GM19438 (cell line): Measurements from ENCODE around the gene ILRUN.
"Not testable (repeated sequence)": the region's sequence is repeated elsewhere in the genome, so short reads cannot be mapped to it uniquely, and the experiment has no call there.

Experiments used
- ATAC-seq: cut with Tn5 transposase; IDR thresholded peaks from one replicate; pipeline ENCODE4 v1.9.1; 2021; ENCODE audit warnings: low read depth; ENCODE audit not compliant: unreplicated experiment

The ILRUN gene

DNA sequence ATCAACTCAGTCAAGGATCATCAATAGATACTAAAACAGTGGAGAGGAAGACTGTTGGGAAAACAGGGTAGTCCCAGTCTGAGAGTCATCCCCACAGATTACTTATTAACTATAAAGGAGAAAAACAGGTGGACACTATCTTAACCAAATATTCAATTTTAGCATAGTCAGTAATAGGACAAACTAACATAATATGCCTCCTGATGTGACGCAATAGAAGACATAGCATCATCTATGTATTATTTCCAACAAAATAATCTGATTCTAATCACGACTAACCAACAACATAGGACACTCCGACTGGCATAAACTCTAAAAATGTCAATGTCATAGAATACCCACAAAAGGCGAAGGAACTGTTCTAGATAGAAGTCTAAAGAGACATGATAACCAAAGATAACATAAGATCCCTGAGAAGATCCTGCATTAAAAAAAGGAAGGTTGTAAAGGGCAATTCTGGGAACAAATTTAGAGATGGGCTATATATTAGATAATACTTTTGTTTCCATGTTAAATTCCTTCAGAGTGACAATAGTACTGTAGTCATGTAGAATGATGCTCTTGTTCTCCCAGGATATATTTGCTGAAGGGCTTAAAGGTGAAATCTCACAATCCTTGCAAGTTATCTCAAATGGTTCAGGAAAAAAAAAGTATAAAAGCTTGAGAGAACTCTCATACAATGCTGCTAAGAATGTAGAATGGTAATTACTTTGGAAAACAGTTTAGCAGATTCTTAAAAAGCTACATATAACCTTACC lies 28.9 kb downstream of the ILRUN start:
- ATAC-seq, result no peak

DNA sequence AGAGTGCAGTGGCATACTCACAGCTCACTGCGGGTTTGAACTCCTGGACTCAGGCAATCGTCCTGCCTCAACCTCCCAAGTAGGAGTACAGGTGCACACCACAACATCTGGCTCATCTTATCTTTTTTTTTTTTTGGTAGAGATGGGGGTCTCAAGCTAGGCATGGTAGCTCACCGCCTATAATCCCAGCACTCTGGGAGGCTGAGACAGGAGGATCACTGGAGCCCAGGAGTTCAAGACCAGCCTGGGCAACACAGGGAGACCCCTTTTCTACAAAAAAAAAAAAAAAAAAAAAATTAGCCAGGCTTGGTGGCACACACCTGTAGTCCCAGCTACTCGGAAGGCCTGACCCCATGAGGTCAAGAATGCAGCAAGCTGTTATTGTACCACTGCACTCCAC lies 31.5 kb downstream of the ILRUN start:
- ATAC-seq, result no peak

DNA sequence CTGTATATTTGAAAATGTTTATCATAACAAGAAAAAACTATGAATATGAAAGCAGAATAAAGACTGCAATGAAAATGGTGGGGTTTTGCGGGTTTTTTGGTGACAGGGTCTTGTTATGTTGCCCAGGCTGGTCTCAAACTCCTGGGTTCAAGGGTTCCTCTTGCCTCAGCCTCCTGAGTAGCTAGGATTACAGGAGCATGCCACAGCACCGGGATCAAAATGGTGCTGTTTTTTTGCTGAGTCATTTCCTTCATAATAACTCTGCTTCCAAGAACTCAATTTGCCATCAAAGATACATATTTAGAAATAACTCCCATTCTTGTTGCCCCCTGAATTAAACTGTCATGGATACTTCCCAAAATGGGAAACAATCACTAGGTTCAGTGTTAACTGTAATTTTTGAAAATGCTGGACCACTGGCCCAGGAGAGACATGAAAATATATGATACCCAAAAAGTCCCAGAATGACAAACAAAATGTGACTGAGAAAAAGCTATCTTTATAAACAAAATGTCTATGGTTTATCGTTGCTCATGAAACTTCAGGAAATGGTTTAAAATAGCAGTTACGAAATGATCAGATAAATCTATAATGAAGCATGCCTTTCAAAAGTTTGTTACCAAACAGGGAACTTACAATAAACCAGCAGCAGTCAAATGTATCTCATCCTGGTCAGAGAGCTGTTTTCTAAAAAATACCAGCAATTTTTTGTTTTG lies 32.2 kb downstream of the ILRUN start:
- no peak for ATAC-seq

DNA sequence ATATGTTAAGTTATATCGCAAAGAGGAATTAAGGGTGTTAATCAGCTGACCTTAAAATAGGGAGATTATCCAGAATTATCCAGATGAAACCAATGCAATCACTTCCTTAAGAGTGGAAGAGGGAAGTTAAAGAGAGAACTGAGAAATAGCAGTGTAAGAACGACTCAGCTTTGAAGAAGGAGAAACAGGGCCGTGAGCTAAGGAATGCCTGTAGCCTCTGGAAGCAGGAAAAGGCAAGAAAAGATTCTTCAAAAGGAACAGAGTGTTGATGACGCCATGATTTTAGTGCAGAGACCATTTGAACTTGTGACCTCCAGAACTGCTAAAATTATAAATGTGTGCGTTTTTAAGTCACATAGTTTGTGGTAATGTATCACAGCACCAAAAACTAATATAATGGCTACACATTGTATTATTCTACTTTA lies 32.7 kb downstream of the ILRUN start:
- ATAC-seq, result no peak

DNA sequence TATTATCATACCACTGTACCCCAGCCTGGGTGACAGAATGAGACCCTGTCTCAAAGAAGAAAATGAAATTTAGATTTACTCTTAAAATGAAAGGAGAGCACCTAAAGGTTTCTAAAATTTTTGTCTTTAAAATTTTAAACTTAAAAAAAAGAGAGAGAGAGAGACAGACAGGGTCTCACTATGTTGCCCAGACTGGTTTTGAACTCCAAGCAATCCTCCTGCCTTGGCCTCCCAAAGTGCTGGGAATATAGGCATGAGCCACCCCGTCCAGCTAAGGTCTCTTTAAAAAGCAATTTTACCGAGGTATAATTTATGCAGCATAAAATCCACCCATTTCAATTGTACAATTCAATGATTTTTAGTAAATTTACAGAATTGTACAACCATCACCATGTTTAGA lies 33.2 kb downstream of the ILRUN start:
- ATAC-seq, result no peak

DNA sequence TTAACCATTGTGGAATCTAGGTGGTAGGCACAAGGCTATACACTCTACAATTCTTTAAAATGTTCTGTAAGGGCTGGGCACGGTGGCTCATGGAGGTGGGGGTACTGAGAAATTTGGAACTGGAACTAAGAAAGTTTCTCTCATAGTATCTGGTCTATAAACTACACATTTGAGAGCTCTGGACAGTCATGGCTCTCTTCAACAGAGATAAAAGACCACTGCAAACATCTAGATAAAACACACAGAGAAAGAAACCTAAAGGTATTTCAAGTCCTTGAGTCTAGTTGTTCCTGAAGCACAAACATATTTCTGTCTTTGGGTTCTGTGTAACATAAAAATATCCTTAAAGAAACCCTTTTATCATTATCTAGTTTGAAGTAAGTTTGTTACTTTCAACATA lies 35.2 kb downstream of the ILRUN start:
- no peak for ATAC-seq

DNA sequence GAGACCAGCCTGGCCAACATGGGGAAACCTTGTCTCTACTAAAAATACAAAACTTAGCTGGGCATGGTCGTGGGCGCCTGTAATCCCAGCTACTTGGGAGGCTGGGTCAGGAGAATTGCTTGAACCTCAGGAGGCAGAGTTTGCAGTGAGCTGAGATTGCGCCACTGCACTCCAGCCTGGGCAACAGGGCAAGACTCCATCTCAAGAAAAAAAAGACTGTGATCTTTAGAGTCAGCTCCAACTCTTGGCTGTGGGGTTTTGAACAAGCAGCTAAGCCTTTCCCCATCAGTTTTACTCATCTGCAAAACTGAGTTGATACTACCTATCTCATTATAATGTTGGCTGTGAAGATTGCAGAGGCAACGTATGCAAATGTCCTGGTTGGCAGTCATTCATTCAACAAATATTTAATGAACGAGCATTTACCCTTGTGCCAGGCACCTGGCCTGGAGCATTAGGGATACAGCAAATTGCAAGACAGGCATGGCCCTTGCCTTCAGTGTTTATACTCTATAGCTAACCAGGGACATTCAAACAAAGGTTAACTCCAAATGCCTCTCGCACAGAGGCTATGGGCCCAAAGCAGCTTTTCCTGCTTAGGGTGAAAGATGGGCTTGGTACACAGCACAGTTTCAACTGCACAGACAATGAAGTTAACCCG lies 37.8 kb downstream of the ILRUN start:
- no peak for ATAC-seq

DNA sequence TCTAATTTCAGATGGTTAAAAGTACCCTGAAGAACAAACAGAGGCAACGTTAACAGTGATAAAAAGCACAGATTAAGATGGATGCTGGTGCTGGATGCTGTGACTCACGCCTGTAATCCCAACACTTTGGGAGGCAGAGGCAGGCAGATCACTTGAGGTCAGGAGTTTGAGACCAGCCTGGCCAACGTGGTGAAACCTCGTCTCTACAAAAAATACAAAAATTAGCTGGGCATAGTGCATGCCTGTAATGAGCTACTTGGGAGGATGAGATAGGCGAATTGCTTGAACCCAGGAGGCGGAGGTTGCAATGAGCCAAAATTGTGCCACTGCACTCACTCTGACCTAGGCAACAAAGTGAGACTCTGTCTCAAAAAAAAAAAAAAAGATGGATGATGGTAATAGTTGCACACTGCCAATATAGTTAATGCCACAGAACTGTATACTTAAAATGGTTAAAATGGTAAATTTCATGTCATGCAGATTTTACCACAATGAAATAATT lies 38.5 kb downstream of the ILRUN start:
- not testable (repeated sequence) for ATAC-seq

DNA sequence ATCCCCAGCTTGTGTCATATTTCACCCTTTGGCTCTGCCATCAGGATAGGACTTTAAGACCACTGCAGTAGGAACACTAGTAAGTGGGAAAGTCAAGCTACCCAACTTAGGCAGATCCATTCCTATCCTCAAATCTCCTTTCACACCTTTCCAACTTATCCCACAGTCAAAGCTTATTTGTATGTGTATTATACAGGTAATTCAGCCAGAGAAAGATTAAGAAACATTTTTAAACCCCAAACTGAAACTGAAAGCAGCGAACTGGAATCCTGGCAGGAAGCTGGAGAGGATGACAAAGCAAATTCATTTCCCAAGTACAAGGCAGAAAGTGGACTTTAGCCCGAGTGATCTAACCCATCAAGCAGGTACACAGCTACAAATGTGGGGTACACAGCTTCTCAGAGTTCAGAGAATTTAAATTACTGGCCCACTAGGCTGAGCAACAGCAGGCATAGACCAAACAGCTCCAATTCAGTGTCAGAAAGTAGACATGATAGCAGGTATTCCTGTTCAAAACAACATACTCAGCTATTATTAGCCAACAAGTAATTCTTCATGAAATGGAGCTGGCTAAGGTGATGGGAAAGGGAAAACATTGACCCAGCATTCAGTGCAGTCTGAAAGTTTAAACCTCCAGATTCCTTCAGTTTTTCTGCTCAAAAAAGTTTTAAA lies 39.1 kb downstream of the ILRUN start:
- no peak for ATAC-seq

DNA sequence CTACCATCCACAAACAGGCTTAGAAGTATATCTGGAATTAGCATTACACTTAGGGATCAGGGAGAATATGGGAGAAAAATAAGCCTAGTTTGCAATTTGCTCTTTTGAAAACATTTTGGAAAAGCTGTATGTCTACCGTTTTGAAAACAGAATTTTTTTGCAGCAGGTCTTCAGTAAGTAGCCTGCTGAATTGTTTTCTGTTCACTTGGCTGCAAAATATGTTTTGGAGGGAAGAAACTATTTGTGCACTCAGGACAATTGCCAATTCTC lies 39.6 kb downstream of the ILRUN start:
- no peak for ATAC-seq

DNA sequence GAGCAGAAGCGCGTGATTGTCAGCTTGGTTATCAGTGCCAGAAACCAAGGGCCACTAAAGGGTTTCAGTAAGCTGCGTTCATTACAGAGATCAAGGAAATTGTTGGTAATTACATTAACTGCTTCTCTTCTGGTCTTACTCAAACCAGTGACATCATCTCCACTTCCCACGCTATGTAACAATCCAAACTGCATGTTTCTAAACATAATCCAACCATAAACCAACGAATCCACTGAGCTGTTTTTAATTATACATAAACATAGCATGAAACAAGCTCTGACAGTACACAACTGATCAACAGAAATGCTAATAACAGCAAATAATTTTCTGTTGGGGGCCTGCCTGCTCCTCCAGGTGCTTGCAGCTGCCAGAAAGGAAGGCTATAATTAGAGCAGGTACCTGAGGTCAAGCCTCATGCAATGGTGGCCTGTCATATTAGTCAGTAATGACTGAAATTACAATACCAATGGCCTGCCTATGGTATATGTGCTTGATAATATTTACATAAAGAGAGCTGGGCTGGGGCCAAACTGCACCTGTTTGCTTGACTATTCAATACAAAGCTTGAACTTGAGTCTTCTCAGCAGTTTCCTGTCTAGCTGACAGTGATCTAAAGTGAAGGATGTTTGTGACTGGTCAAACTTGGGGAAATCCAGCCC lies 40.1 kb downstream of the ILRUN start:
- ATAC-seq, result peak; percentile 86

DNA sequence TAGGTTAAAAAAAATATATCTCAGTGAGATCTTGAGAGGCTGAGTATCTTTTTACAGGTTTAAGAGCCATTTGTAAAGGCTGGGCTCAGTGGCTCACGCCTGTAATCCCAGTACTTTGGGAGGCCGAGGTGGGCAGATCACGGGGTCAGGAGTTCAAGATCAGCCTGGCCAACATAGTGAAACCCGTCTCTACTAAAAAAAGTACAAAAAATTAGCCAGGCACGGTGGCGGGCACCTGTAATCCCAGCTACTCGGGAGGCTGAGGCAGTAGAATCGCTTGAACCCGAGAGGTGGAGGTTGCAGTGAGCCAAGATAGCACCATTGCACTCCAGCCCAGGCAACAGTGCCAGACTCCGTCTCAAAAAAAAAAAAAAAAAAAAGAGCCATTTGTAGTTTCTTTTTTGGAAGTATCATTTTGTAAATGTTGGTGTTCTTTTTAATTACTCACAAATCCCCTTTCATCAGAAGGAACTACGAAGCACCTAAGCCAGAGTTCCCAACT lies 40.6 kb downstream of the ILRUN start:
- not testable (repeated sequence) for ATAC-seq

DNA sequence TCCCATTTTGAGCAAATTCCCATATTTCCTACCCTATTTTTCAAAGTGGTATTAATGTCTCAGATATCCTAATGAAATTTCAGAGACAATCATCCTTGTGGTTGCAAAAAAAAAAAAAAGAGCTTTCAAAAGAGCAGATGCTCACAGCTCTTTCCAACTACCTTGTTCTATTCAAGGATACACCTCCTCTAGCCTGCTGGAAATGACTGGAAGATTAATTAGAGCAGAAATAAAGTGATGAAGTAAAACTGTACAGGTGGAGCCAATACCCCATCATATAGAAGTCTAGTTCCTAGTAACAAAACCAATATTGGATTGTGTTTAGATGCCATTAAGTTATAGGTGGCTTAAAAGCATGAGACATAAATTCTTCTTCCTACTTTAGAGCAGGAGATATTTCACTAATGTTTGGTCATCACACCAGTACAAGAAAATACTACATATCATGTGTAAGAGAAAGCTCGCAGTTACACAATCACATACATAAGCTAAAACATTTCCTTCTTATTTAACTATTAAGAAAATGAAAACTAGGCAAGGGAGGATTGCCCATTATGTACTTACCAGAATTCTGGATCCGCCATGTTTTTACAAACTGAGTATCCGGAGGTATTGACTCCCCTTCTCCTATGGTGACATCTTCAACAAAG lies 42.4 kb downstream of the ILRUN start:
- no peak for ATAC-seq

DNA sequence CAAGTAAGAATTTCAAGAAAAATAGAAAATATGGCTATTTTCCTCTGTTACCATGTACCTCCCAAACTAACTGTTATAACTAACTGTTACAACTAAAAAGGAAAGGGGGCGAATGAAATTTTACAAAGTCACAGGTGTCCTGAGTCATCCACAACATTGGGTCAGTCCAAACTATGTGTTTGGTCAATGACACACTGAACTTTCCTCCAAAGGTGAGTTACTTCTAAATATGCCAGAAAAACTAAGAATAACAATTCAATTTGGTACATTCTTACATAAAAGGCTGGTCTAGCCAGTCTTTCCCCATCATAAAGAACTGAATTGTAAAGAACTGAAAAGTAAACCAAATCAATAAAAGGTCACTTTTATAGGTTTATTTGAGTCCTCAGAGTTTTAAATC lies 44.3 kb downstream of the ILRUN start:
- no peak for ATAC-seq

DNA sequence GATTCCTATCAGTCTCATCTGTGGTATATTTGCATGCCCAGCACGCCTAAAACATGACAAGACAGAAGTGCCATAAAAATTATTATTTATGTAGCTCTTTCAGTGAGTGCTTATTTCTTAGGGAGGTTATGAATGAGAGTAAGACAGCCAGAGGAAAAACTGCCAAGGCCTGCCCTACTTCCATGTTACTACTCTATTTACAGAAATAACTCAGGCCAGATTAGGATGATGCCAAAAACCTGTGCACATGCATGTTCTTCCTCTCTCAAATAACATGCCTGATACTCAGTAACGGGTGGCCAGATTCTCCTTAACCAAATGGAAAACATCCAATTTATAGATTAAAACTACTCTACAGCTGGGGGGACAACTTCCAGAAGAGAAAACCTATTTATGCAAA lies 45.7 kb downstream of the ILRUN start:
- ATAC-seq, result no peak

DNA sequence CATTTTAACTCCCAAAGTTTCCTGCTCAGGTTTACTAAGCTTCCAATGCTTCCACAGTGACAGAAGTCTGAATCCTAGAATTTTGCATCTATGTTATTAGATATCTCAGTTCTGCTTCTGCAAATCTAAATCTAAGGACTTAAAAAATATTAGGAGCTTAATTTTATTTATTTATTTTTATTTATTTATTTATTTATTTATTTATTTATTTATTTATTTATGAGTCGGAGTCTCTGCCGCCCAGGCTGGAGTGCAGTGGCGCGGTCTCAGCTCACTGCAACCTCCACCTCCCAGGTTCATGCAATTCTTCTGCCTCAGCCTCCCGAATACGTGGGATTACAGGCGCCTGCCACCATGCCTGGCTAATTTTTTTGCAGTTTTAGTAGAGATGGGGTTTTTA lies 46.3 kb downstream of the ILRUN start:
- ATAC-seq, result not testable (repeated sequence)

DNA sequence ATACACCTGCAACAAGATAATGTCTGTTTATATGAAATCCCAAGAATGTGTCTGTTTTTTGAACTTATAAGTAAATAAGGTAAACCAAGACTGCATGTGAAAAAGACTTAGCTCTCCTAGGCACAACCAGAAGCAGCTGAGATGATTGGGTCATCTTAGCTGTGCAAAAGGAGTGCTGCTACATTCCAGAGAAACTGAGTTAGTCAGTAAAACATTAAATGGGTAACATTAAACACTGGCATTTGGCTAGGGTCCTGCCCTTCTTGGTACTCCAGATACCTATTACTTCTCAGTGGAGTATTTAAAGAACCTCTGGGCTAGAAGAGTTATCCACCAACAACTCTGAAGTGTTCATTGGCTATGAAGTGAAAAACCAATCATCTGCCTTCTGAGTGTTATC lies 47.8 kb downstream of the ILRUN start:
- ATAC-seq, result no peak
